K562 (cell line): ENCODE measurements around the gene ZBTB49. TPM values are rescaled to one million over a fixed set of nuclear protein-coding genes. Genes with fewer than 3 reads are reported as not detected.

Experiments used
- DACH1 ChIP-seq: fragments of 450-650 bp; IDR thresholded peaks from 2 replicates; pipeline ENCODE4 v1.6.1; 2018; ENCODE audit not compliant: partially characterized antibody
- SUPT5H ChIP-seq: fragments of 450-650 bp; IDR thresholded peaks from 2 replicates; pipeline ENCODE4 v1.6.1; 2016
- ZNF311 ChIP-seq: fragments of 250-450 bp; sonication (Bioruptor Pico); IDR thresholded peaks from 2 replicates; pipeline ENCODE4 v1.4.0; 2020; ENCODE audit warnings: mild to moderate bottlenecking, moderate library complexity
- ZNF449 ChIP-seq: fragments of 250-450 bp; sonication (Bioruptor Pico); IDR thresholded peaks from 2 replicates; pipeline ENCODE4 v1.8.0; 2022; ENCODE audit warnings: moderate library complexity, mild to moderate bottlenecking, inconsistent platforms
- polyA plus RNA-seq, 8 experiments: library from polyadenylated mRNA; depleted of rRNA in 4 of 8; stranded (reverse) in 5 of 8; unstranded in 3 of 8; fragments of >200 nt; fragmentation: Nextera tagmentation in 2 of 8; fragmentation: Illumina TruSeq in 1 of 8; extraction: Ambion mirVana in 2 of 8; extraction: Trizol in 1 of 8; gene quantifications; 2 replicates each; pipeline versions ENCODE4 v1.2.1 to v1.2.3, GENCODE V29; 2011 to 2014; ENCODE audit warnings: inconsistent platforms in 1 of 8, missing spikeins in 1 of 8
- total RNA-seq, 7 experiments: library from RNA; depleted of rRNA in 6 of 7; stranded (reverse); fragments of >200 nt in 6 of 7; fragmentation: Illumina TruSeq in 2 of 7; extraction: Trizol in 2 of 7; gene quantifications; 2 replicates each; pipeline versions ENCODE4 v1.2.1 to v1.2.3, GENCODE V29; 2011 to 2021; ENCODE audit warnings: low replicate concordance in 1 of 7
- TF ChIP-seq, protein P1 (sequence below): fragments of 450-650 bp; IDR thresholded peaks from 2 replicates; pipeline ENCODE4 v1.6.1; 2016; ENCODE audit warnings: low read depth

ZBTB49 gene
- total and polyA plus RNA-seq, 9 of the 15 experiments (the other 6 are each of a cell fraction or from before 2014, with no cell fraction given), result 0.49 to 8.0 (median 4.2) TPM

DNA sequence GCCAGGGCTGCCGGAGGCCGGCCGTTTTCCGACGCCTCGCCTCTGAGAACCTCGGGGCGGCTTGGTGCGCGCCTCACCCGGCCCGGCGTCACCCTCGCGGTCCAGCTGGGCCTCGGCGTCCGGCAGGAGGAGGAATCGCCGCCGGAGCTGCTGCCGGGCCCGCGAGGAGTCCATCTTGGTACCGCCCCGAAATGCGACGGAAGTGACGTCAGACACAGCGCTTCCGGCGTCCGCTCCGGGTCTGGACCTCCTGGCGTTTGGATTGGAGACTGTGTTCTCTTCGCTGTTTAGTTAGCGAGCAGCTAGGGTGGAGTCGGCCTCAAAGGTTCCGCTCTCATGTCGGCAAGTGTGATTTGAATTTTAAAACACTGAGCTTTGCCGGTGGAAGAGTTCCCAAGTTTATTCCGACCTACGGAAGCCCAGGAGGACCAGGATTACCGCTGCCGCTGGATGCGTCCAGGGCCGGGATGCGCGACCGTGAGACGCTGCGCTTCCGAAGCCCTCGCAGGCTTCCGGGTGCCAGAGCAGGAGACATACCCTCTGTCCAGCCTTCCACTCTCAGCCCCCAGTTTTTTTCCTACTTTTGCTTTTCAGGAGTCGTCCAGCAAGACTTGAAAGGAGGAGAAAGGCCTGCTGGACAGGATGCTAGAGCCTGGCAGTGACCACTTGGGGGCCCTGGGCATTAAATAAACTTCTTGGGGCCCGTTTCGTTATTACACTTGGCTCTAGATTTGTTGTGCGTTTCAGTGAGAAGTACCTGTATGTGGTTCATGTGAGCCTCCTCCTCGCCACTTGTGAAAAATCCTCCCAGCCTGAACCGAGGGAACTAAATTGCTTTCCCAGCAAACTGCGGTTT is 41.8 kb upstream of the ZBTB49 start, which contains the start of gene TMEM128 (continued):
- TF ChIP-seq ZNF311 (CRISPR knock-in tag), result no peak
- TF ChIP-seq, protein P1, sequence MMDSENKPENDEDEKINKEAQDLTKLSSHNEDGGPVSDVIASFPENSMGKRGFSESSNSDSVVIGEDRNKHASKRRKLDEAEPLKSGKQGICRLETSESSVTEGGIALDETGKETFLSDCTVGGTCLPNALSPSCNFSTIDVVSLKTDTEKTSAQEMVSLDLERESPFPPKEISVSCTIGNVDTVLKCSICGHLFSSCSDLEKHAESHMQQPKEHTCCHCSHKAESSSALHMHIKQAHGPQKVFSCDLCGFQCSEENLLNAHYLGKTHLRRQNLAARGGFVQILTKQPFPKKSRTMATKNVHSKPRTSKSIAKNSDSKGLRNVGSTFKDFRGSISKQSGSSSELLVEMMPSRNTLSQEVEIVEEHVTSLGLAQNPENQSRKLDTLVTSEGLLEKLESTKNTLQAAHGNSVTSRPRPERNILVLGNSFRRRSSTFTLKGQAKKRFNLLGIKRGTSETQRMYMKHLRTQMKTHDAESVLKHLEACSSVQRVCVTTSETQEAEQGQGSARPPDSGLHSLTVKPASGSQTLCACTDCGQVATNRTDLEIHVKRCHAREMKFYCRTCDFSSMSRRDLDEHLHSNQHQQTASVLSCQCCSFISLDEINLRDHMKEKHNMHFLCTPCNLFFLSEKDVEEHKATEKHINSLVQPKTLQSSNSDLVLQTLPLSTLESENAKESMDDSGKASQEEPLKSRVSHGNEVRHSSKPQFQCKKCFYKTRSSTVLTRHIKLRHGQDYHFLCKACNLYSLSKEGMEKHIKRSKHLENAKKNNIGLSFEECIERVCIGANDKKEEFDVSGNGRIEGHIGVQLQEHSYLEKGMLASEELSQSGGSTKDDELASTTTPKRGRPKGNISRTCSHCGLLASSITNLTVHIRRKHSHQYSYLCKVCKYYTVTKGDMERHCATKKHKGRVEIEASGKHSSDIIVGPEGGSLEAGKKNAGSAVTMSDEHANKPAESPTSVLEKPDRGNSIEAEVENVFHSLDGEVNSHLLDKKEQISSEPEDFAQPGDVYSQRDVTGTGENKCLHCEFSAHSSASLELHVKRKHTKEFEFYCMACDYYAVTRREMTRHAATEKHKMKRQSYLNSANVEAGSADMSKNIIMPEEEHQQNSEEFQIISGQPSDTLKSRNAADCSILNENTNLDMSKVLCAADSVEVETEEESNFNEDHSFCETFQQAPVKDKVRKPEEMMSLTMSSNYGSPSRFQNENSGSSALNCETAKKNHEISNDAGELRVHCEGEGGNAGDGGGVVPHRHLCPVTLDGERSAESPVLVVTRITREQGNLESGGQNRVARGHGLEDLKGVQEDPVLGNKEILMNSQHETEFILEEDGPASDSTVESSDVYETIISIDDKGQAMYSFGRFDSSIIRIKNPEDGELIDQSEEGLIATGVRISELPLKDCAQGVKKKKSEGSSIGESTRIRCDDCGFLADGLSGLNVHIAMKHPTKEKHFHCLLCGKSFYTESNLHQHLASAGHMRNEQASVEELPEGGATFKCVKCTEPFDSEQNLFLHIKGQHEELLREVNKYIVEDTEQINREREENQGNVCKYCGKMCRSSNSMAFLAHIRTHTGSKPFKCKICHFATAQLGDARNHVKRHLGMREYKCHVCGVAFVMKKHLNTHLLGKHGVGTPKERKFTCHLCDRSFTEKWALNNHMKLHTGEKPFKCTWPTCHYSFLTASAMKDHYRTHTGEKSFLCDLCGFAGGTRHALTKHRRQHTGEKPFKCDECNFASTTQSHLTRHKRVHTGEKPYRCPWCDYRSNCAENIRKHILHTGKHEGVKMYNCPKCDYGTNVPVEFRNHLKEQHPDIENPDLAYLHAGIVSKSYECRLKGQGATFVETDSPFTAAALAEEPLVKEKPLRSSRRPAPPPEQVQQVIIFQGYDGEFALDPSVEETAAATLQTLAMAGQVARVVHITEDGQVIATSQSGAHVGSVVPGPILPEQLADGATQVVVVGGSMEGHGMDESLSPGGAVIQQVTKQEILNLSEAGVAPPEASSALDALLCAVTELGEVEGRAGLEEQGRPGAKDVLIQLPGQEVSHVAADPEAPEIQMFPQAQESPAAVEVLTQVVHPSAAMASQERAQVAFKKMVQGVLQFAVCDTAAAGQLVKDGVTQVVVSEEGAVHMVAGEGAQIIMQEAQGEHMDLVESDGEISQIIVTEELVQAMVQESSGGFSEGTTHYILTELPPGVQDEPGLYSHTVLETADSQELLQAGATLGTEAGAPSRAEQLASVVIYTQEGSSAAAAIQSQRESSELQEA, result peak; percentile 92
- no peak for TF ChIP-seq ZNF449 (CRISPR knock-in tag)
- peak; percentile 93 for TF ChIP-seq SUPT5H
- peak; percentile 46 for TF ChIP-seq DACH1
